HG03432 (cell line): ENCODE results near the gene NAPEPLD.
"Not testable (repeated sequence)": the region's sequence is repeated elsewhere in the genome, so short reads cannot be mapped to it uniquely, and the experiment has no call there.

Source experiments
- ATAC-seq: cut with Tn5 transposase; IDR thresholded peaks from one replicate; pipeline ENCODE4 v1.9.1; 2021; ENCODE audit warnings: mild to moderate bottlenecking, moderate library complexity; ENCODE audit not compliant: unreplicated experiment

Gene NAPEPLD

DNA sequence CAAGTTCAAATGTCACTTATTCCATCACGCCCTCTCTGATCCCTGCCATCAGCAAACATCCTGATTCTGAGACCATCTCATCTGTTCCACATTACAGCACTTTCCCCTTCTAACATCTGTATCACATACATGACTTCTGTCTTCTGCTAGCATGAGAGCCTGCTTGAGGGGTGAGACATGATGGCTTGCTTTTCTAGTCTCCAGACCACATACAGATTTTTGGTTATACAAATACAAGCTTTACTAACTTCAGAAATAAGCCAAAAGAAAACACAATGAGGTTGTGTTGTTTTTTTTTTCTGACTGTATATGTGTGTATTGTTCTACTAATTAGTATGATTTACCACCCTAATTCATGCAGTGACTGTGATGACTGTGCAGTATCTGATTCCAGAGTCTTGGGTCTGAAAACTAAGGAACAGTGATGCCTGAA, 34.3 kb downstream of the NAPEPLD start:
- no peak for ATAC-seq

DNA sequence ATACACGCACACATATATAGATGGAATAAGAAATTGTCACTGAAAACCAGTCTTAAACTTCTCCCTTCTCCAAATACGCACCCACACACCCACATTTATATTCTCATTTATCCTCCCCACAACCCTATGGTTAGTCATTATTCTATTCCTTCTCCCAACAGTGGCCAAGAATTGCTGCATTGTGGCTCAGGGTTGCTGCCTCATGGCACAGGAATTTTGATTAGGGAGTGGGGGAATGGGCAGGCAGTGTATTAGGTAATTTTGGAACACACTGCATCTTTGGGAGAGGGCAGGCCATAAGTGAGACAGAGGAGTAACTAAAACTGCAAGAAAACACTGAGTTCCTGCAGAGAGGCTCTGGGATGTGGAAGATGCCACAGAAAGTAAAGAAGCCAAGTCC, 35.7 kb downstream of the NAPEPLD start:
- ATAC-seq = no peak

DNA sequence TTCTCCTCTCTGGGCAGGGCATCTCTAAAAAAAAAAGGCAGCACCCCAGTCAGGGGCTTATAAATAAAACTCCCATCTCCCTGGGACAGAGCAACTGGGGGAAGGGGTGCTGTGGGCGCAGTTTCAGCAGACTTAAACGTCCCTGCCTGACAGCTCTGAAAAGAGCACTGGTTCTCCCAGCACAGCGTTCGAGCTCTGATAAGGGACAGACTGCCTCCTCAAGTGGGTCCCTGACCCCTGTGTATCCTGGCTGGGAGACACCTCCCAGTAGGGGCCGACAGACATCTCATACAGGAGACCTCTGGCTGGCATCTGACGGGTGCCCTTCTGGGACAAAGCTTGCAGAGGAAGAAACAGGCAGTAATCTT, 42.2 kb downstream of the NAPEPLD start:
- ATAC-seq = not testable (repeated sequence)

DNA sequence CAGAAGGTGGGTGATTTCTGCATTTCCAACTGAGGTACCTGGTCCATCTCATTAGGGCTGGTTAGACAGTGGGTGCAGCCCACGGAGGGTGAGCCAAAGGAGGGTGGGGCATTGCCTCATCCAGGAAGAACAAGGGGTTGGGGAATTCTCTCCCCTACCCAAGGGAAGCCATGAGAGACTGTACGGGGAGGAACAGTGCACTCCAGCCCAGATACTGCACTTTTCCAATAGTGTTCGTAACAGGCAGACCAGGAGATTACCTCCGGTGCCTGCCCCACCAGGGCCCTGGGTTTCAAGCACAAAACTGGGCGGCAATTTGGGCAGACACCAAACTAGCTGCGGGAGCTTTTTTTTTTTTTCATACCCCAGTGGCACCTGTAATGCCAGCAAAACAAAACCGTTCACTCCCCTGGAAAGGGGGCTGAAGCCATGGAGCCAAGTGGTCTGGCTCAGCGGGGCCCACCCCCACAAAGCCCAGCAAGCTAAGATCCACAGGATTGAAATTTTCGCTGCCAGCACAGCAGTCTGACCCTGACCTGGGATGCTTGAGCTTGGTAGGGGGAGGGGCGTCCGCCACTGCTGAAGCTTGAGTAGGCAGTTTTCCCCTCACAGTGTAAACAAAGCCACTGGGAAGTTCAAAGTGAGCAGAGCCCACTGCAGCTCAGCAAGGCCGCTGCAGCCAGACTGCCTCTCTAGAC, 42.7 kb downstream of the NAPEPLD start:
- no peak for ATAC-seq

DNA sequence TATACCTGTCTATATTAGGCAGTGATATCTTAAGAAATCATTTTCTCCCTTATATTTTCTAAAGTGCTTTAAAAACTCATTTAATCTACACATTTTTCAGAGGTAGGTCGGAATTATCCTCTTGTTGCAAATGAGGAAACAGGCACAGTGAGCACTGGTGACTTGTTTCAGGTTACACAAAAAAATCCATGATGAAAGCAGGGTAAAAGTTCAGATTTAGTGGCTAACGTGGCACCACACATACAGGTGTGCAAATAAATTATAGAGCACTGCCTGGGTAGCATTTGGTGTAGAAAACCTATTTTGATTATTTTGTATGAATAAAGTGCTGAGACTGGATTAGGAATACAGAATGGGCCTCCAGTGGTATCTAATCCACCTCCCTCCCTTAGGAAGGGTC, 47.4 kb downstream of the NAPEPLD start:
- no peak for ATAC-seq

DNA sequence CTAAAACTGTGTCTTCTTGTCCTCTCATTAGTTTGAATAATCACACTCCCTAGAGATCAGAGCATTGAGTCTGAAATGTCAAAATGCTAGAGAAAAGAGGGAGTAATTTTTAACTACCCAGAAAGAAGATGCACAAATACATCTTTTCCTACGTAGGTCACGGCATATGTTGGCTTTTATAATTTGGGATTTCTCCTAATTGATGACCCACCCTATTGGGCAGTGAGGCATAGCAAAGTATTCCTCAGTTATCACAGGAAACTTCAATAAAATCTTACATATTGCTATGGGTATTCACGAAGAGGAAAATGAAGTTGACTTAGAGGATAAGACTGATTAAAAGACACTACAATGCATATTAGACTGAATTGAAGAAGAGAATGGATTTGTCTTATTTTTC, 48.6 kb downstream of the NAPEPLD start:
- no peak for ATAC-seq

DNA sequence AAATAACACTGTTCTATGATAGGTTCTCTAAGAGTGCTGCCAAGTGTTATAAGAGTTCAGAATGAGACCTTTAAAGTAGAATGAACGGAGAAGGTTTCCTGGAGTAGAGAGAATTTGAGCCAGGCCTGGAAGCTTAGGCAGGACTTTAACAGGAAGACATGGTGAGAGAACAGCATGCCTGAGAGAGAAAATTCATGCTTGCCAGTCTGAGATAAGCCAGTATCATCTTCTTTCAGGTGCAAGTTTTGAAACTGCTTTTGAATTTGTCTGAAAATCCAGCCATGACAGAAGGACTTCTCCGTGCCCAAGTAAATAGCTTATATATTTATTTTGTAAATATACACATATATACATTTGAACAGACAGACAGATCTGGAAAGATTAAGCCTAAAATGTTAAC, 51.9 kb downstream of the NAPEPLD start:
- no peak for ATAC-seq

DNA sequence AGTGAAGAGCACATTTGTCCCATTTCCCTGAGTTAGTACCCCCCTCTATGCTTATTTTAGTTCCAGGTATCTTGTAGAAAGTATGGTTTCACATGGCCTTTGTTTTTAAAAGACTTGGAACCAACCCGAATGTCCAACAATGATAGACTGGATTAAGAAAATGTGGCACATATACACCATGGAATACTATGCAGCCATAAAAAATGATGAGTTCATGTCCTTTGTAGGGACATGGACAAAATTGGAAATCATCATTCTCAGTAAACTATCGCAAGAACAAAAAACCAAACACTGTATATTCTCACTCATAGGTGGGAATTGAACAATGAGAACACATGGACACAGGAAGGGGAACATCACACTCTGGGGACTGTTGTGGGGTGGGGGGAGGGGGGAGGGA, 53.3 kb downstream of the NAPEPLD start:
- ATAC-seq = not testable (repeated sequence)

DNA sequence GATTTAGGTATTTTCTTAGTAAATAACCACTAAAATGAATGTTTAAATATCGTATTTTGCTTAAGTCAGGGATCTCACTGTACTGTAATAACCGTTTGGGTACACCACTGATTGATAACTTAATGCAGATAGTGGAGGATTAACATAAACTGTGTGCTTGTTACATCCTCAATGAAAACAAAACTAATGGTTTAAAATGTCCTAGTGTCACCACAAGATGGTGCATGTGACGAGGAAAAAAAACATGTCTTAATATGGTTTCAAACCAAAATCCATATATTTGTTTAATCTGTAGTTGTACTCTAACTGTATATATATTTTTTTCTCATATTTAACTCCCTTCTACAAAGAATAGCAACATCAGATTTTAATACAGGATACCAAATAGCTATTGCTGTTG, 54.8 kb downstream of the NAPEPLD start:
- no peak for ATAC-seq

DNA sequence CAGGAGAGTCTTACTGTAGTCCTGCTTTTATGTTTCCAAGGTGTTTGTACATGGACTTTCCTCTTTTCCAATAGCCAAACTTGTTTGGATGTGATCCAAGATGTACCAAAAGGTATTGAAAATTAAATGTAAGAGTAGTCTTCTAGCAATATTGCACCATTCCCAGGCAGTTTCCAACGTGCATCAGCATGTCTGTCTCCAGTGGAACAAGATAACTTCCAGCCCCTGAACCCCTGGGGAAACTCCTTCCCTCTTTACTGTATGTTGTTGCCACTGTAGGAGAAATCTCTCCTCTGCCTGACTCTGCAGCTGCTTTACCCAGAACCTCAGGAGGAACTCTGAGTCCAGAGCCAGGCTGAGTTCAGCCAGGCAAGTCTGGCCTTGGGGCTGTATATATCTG, 55.5 kb downstream of the NAPEPLD start:
- no peak for ATAC-seq

DNA sequence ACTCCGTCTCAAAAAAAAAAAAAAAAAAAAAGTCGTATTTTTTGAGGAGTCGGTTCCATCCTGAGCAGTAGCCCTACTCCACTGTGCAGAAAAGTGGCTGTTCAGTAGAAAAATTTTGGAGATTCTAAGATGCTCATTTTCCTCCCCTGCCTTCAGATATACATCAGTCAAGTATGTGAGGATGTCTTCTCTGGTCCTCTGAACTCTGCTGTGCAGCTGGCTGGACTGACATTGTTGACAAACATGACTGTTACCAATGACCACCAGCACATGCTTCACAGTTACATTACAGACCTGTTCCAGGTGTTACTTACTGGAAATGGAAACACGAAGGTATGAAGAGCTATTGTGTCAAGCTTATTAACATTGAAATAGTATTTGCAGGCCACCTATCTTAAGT, 56.6 kb downstream of the NAPEPLD start:
- not testable (repeated sequence) for ATAC-seq

DNA sequence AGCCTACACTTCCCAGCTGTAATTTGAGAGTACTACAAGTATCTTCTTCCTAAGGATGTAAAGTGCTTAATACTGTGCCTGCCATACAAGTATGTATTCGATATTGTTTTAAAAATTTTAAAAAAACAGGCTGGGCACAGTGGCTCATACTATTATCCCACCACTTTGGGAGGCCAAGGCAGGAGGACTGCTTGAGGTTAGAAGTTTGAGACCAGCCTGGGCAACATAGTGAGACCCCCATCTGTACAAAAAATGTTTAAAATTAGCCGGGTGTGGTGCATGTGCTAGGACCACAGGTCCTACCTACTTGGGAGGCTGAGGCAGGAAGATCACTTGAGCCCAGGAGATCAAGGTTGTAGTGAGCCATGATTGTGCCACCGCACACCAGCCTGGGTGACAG, 65.7 kb downstream of the NAPEPLD start:
- no peak for ATAC-seq

DNA sequence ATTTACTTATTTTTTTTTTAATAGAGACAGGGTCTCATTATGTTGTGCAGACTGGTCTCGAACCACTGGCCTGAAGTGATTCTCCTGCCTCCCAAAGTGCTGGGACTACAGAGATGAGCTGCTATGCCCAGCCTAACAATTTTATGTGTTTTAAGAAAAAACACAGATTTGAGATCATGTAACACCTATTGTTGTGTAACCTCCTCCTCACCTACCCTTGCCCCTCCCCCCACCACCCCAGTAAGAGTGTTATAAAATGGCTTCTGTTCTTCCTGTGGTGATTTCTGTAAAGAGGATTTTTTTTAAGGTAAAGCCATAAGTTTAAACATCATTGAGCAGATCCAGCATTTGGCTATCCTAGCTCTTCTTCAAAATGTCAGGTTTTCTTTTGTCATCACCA, 66.4 kb downstream of the NAPEPLD start:
- no peak for ATAC-seq

DNA sequence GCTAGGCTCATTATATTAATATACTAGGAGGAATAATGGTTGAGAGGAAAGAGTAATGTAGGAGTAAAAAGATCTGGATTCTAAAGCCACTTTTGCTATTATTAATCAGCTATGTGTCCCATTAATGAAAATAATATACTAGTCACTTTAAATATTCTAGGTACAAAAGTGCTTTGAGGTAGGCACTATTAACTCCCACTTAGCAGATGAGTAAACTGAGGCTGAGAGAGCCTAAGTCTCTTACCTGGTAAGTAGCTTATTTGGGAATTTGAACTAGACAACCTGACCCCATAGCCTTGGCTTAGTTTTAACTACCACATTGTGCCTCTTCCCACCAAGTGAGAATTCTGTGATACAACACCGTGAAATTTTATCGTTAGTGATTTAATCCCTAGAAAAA, 68.0 kb downstream of the NAPEPLD start:
- ATAC-seq = no peak

DNA sequence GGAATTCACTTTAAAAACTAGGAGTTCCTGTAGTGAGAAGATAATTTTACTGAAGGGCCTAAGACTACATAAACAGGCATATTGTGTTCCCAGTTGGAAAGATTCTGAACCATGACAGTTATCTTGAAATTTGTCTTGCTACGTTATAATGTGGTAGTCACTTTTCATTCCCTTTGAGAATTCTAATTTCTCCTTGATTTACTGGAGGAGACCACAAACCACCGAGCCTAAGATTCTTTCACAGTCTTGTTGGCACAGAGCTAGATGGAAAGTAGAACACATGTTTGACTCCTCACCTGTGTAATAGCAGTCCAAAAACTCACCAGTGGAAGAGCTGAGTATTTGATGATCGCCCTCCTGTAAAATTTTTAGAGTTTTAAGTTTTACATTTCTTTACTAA, 69.1 kb downstream of the NAPEPLD start:
- ATAC-seq = no peak

DNA sequence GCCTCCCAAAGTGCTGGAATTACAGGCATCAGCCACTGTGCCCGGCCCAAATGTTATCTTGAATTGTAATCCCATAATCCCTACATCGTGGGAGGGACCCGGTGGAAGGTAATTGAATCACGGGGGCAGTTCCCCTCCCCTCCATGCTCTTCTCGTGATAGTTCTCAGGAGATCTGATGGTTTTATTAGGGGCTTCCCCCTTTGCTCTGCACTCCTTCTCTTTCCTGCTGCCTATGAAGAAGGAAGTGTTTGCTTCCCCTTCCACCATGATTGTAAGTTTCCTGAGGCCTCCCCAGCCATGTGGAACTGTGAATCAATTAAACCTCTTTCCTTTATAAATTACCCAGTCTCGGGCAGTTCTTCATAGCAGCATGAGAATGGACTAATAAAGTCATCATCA, 70.7 kb downstream of the NAPEPLD start:
- ATAC-seq = not testable (repeated sequence)

DNA sequence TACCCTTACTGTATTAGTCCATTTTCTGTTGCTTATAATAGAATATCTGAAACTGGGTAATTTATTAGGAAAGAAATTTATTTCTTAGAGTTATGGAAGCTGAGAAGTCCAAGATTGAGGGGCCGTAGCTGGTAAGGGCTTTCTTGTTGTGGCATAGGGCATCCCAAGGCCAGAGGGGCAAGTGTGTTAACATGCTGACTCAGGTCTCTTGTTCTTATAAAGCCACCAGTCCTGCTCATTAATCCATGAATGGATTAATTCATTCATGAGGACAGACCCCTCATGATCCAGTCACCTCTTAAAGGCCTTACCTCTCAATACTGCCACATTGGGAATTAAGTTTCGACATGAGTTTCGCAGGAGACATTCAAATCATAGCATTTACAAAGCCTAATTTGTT, 71.6 kb downstream of the NAPEPLD start:
- ATAC-seq = no peak

DNA sequence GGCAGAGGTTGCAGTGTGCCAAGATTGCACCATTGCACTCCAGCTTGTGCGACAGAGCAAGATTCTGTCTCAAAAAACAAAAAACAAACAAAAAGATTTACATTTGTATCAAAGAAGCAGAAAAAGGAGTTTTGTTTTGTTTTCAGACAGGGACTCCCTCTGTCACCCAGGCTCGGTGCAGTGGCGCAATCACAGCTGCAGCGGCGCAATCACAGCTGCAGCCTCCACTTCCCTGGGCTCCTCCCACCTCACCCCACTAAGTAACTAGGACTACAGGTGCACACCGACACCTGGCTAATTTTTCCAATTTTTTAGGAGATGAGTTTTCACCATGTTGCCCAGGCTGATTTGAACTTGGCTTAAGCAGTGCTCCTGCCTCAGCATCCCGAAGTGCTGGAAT, 72.1 kb downstream of the NAPEPLD start:
- ATAC-seq = no peak

DNA sequence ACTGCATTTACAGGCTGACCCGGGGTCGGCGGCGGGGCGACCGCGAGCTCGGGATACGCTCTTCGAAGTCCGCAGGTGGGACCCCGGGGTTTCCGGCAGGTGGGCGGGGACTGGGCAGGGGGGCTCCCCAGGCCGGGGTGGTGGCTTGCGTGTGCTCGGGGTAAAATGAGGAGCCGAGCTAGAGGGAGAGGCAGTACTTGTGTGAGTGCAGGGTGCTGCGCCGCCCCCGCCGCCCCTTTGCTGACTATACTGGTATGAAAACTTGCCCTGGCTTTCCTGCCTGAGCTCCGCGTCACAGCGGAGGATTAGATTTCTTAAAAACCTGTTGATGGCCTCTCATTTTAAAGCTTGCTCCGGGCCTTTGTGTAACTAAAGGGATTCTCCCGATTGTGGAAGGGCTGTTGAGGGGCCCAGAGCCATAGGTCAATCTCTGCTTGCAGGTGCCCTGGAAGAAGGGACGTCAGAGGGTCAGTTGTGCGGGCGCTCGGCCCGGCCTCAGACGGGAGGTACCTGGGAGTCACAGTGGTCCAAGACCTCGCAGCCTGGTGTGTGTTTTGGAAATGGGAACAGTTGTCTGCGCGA, 73.5 kb downstream of the NAPEPLD start:
- peak; percentile 59 for ATAC-seq

DNA sequence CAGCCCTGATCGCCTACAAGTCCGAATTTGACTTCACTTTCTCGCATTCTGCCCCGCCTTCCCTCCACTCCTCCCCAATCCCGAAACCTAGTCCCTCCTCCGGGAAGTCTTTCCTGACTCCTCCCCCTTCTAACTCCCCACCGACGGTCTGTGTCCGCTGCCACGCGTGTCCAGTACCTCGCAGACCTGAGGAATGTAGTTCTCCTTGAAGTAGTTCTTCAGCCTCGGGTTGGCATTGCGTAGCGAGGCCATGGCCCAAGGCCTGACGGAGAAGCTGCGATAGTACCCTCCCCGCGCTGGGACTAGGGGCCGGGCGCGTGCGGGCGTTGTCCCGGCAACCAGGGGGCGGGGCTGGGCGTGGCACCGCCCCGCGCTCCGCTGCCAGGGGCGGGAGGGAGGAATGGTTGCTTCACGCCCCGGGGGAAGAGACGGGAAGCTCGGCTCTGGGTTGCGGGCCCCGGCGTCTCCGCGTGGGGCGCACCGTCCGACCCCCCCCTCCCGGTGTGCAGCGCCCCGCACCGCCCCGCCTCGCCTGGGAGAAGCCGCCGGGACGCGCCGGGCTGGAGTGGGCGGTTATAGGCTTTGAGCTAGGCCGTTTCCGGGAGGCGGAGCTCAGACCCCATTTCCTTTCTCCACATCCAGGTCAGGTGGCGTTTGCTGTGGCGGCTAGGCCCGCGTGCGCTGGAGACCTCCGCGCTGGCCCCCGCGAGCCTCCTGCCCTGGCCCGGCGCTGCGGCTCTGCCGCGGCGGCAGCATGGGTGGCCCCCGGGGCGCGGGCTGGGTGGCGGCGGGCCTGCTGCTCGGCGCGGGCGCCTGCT, 74.2 kb downstream of the NAPEPLD start, which contains the start of the genes ARMC10 and FBXL13:
Gene ARMC10, plus strand, starts transcription at position 622 of the 818 bp plus-strand sequence. Its CDS starts 133 bp downstream, at position 755.
Gene FBXL13, minus strand, starts transcription at position 278 of the 818 bp plus-strand sequence.
- peak; percentile 94 for ATAC-seq

DNA sequence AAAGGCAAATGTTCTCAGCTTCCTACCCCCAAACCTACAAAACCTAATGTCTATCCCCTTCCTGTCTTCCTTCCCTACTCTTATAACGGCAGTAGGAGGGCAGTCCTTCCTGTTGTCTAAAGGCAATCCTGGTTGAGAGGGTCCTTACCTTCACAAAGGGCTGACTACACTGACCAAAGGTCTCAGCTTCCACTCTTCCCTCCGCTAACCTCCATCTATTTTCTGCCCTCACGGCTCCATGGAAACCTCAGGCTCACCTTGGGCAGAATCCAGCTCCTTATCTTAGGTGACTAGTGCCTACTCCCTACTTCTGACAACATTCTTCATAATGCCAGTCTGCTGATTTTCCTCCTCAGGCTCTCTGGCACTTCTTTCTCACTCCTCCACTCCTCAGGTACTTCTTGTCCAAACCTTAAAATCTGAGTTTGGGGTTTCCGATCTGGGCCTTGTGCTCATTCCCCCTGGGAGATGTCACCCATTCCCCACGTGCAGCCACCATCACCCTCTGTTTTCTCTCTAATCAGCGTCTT, 74.8 kb downstream of the NAPEPLD start:
- ATAC-seq = no peak

DNA sequence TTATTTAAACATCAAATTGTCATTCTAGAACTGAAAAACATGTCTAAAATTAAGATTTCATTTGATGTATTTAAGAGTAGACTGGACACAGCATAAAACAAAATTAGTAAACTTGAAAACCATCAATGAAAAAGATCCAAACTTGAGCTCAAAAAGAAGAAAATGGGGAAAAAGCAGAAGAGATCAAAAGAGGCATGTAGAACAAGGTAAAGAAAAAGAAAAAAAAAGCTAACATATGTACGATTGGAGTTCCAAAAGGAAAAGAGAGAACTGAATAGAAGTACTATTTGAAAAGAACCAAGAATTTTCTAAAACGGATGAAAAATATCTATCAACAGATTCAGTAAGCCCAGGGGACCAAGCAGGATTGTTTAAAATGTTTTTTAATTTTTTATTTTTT, 77.9 kb downstream of the NAPEPLD start:
- ATAC-seq = no peak
